ENCODE results near the gene WNK2. TPM values are rescaled to one million over a fixed set of nuclear protein-coding genes. Genes with fewer than 3 reads are reported as not detected.

WNK2 gene
- total RNA-seq, 1 donor from 2014 or later: 123 TPM

GRCh38 chr9:93259490-93260262 lies 75.7 kb downstream of the WNK2 start:
- intact Hi-C loops (cut with DNase I): no loop called here
- DNase-seq (ENCODE audit: low spot score): peak; percentile 36

- intact Hi-C loops (cut with DNase I): no loop called here
- DNase-seq (ENCODE audit: low spot score): peak; percentile 63
These were observed 76.5 kb downstream of the WNK2 start for GRCh38 chr9:93260263-93261066.

GRCh38 chr9:93261281-93261680 lies 77.3 kb downstream of the WNK2 start:
- peak; percentile 51 for DNase-seq (ENCODE audit: low spot score)
- intact Hi-C loops (cut with DNase I): no loop called here

- intact Hi-C loops (cut with DNase I): no loop called here
- DNase-seq (ENCODE audit: low spot score): peak; percentile 76
These were observed 78.0 kb downstream of the WNK2 start for GRCh38 chr9:93261735-93262523.

GRCh38 chr9:93262537-93263310 lies 78.8 kb downstream of the WNK2 start:
- peak; percentile 61 for DNase-seq (ENCODE audit: low spot score)

GRCh38 chr9:93263334-93264229 lies 79.6 kb downstream of the WNK2 start:
- intact Hi-C loops (cut with DNase I): no loop called here
- no peak for DNase-seq (ENCODE audit: low spot score)

More at GRCh38 chr9:93262537-93263310, 78.8 kb downstream of the WNK2 start:
- intact Hi-C loops (cut with DNase I): no loop called here

GRCh38 chr9:93264338-93265125 lies 80.6 kb downstream of the WNK2 start:
- no peak for DNase-seq (ENCODE audit: low spot score)
- intact Hi-C loops (cut with DNase I): no loop called here

- peak; percentile 47 for DNase-seq (ENCODE audit: low spot score)
- intact Hi-C loops (cut with DNase I): no loop called here
These were observed 81.5 kb downstream of the WNK2 start for GRCh38 chr9:93265301-93265971.

GRCh38 chr9:93265972-93266371 lies 82.0 kb downstream of the WNK2 start:
- DNase-seq (ENCODE audit: low spot score): no peak
- intact Hi-C loops (cut with DNase I): no loop called here

GRCh38 chr9:93266521-93267001 lies 82.6 kb downstream of the WNK2 start:
- intact Hi-C loops (cut with DNase I): no loop called here

GRCh38 chr9:93267091-93267541 lies 83.2 kb downstream of the WNK2 start:
- DNase-seq (ENCODE audit: low spot score): peak; percentile 41
- intact Hi-C loops (cut with DNase I): no loop called here

More at GRCh38 chr9:93266521-93267001, 82.6 kb downstream of the WNK2 start:
- no peak for DNase-seq (ENCODE audit: low spot score)

- peak; percentile 71 for DNase-seq (ENCODE audit: low spot score)
- intact Hi-C loops (cut with DNase I): no loop called here
These were observed 84.0 kb downstream of the WNK2 start for GRCh38 chr9:93267681-93268505.

- no peak for DNase-seq (ENCODE audit: low spot score)
- intact Hi-C loops (cut with DNase I): no loop called here
These were observed 84.8 kb downstream of the WNK2 start for GRCh38 chr9:93268551-93269314.

GRCh38 chr9:93270976-93271375 lies 87.0 kb downstream of the WNK2 start:
- intact Hi-C loops (cut with DNase I): no loop called here

GRCh38 chr9:93276973-93277372 lies 93.0 kb downstream of the WNK2 start:
- no peak for DNase-seq (ENCODE audit: low spot score)
- intact Hi-C loops (cut with DNase I): no loop called here

More at GRCh38 chr9:93270976-93271375, 87.0 kb downstream of the WNK2 start:
- no peak for DNase-seq (ENCODE audit: low spot score)

Measured in cardiac septum (tissue), 1 donor.